GM19372 (cell line): ENCODE results near the gene DGCR6.
"Not testable (repeated sequence)": the region's sequence is repeated elsewhere in the genome, so short reads cannot be mapped to it uniquely, and the experiment has no call there.

ENCODE experiments used
- ATAC-seq: cut with Tn5 transposase; IDR thresholded peaks from one replicate; pipeline ENCODE4 v1.9.1; 2021; ENCODE audit warnings: mild to moderate bottlenecking, low read depth, moderate library complexity; ENCODE audit not compliant: unreplicated experiment

Gene DGCR6

DNA sequence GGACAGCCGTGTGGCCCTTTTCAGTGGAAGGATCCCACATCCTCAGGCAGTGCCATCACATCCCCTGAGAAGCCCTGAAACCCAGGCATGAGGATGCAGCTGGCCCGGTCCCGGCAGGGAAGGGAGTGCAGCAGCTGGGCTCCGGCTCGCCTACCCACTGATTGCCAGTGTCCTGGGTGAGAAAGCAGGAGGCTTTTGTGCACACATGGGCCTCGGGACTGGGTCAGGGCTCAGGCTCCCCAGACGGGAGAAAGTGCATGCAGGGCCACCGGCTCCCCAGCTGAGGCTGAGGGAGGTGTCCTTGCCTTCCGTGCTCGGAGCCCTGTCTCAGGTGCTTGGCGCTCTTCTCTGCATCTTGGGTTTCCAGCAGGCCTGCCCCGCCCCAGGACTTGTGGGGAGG, 53.6 kb downstream of the DGCR6 start:
- ATAC-seq: not testable (repeated sequence)

DNA sequence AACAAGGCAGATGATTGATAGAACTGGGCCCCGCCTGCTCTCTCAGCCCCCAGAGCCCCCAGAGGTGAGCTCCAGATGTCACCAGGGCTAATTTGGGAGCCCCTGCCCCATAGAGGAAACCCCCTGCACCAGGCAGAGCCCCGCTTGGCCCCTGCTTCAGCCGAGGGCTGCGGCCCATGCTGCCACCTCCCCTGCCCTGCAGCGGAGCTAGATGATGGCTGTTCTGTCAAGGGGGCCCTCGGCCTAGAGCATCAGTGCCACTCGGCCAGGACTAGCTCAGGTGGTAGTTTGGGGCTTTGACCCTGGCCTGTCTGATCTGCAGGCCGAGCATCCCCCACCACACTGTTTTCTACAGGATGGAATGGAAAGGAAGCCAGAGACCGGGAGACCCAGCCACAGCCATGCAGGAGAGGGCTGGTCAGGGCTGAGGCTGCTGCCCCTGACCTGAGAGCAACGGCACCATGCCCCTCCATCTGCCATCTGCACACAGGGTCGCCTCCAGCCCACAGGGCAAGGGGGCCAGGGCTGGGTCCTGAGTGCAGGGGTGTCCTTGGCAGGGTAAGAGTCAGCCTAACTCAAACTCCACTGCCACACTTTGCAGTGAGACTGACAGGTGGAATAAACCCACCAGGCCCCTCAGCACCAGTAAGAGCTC, 54.2 kb downstream of the DGCR6 start:
- not testable (repeated sequence) for ATAC-seq

DNA sequence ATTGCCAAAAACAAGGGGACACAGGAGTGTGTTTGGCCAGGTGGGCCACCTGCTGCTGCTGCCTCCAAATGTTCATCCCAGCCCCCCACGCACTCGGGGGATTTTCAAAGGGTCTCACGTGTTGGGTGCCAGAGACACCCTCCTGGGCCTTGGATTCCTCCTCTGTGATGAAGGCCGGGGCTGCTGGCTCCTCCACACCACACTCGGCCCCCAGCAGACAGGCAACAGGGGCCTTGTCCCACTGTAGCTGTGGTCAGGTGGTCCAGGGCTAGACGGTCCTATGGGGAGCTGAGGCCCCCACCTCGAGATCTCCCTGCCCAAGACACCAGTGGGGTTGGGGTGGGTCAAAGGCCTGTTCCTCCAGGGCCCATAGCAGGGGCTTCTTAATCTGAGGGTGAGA, 55.1 kb downstream of the DGCR6 start:
- not testable (repeated sequence) for ATAC-seq
